B cell (primary cell): ENCODE data around the gene RNF34. TPM values are rescaled to one million over a fixed set of nuclear protein-coding genes. Genes with fewer than 3 reads are reported as not detected.
"Not testable (repeated sequence)": the region's sequence is repeated elsewhere in the genome, so short reads cannot be mapped to it uniquely, and the experiment has no call there.

Source experiments
- ATAC-seq: fragments of 200-7000 bp; cut with Tn5 transposase; one replicate; pipeline ENCODE4 v1.10.0; 2021; ENCODE audit warnings: low read depth, mild to moderate bottlenecking, moderate number of reproducible peaks, moderate library complexity
- CTCF ChIA-PET: fragments of 350-600 bp; sonication (Branson Sonifier 250); formaldehyde crosslinking; loops from one replicate; lab custom pipeline; 2021; ENCODE audit warnings: antibody characterized with exemption, inconsistent platforms; lab: Charles Lee
- POLR2A ChIA-PET: fragments of 350-600 bp; sonication (Branson Sonifier 250); formaldehyde crosslinking; loops from one replicate; lab custom pipeline; 2021; ENCODE audit warnings: antibody characterized with exemption; lab: Charles Lee
- DNase-seq: peaks from one replicate; pipeline ENCODE4 v3.0.0; 2013
- H2AFZ ChIP-seq: 2 replicates; pipeline ENCODE4 v1.6.1; 2012; ENCODE audit warnings: mild to moderate bottlenecking, low read depth, low read length; ENCODE audit not compliant: insufficient read depth, poor library complexity, severe bottlenecking
- H3K27ac ChIP-seq, 2 donors: 1 replicate in 1 of 2; 2 replicates in 1 of 2; pipeline ENCODE4 v1.5.1; 2012 to 2013; ENCODE audit warnings: low read length in 2 of 2, mild to moderate bottlenecking in 2 of 2, moderate library complexity in 1 of 2
- H3K27me3 ChIP-seq, 4 experiments: fragments of 200-600 bp in 1 of 4; sonication (generic) in 1 of 4; replicated peaks in 1 of 4; 1 replicate in 2 of 4; 2 replicates in 2 of 4; pipeline versions ENCODE4 v1.6.1 to v1.7.0; 2013 to 2016; ENCODE audit warnings: low read length in 3 of 4, mild to moderate bottlenecking in 2 of 4, mixed read lengths in 1 of 4, moderate library complexity in 1 of 4; ENCODE audit not compliant: insufficient read depth in 4 of 4, control insufficient read depth in 3 of 4; ENCODE audit errors: control extremely low read depth in 1 of 4
- H3K36me3 ChIP-seq, 2 experiments: replicated peaks in 1 of 2; 1 replicate in 1 of 2; 2 replicates in 1 of 2; pipeline versions ENCODE4 v1.6.1 to v1.7.1; 2013; ENCODE audit warnings: low read length in 1 of 2; ENCODE audit not compliant: insufficient read depth in 2 of 2, control insufficient read depth in 1 of 2; ENCODE audit errors: control extremely low read depth in 1 of 2, extremely low read depth in 1 of 2
- H3K4me1 ChIP-seq, 2 donors: fragments of 200-600 bp in 1 of 2; sonication (generic) in 1 of 2; 1 replicate in 1 of 2; 2 replicates in 1 of 2; pipeline versions ENCODE4 v1.5.1 to v1.6.1; 2013 to 2017; ENCODE audit warnings: low read length in 2 of 2; ENCODE audit not compliant: control insufficient read depth in 2 of 2, insufficient read depth in 2 of 2
- H3K4me2 ChIP-seq: replicated peaks from 2 replicates; pipeline ENCODE3; 2012; ENCODE audit warnings: mild to moderate bottlenecking, low read depth, low read length; ENCODE audit not compliant: poor library complexity, severe bottlenecking
- H3K4me3 ChIP-seq, 5 experiments: fragments of 200-600 bp in 1 of 5; sonication (generic) in 1 of 5; 1 replicate in 3 of 5; 2 replicates in 2 of 5; pipeline versions ENCODE4 v1.5.1 to v1.7.0; 2011 to 2016; ENCODE audit warnings: low read length in 4 of 5, mild to moderate bottlenecking in 4 of 5, low read depth in 2 of 5, control low read depth in 1 of 5, moderate library complexity in 1 of 5; ENCODE audit not compliant: insufficient read depth in 1 of 5; ENCODE audit errors: control extremely low read depth in 1 of 5, extremely low read depth in 1 of 5
- H3K79me2 ChIP-seq: fragments of 200-600 bp; sonication (generic); one replicate; pipeline ENCODE4 v1.6.0; 2016; ENCODE audit warnings: low read length; ENCODE audit not compliant: control insufficient read depth, insufficient read depth
- H3K9ac ChIP-seq: fragments of 200-600 bp; sonication (generic); 2 replicates; pipeline ENCODE4 v1.6.1; 2017; ENCODE audit warnings: mild to moderate bottlenecking, low read length, moderate library complexity
- H3K9me3 ChIP-seq, 3 donors: one replicate each; pipeline versions ENCODE4 v1.6.1 to v1.7.1; 2013; ENCODE audit warnings: low read length in 2 of 3; ENCODE audit not compliant: control insufficient read depth in 2 of 3, insufficient read depth in 1 of 3; ENCODE audit errors: control extremely low read depth in 1 of 3
- H4K20me1 ChIP-seq: 2 replicates; pipeline ENCODE4 v1.6.0; 2012; ENCODE audit warnings: mild to moderate bottlenecking, low read length; ENCODE audit not compliant: insufficient read depth, control insufficient read depth, poor library complexity, severe bottlenecking
- H3K27ac Mint-ChIP-seq: one replicate; pipeline ENCODE4 v1.8.0; 2021; ENCODE audit warnings: mixed read lengths
- H3K27me3 Mint-ChIP-seq: one replicate; pipeline ENCODE4 v1.8.0; 2021; ENCODE audit warnings: mixed read lengths
- H3K4me1 Mint-ChIP-seq: one replicate; pipeline ENCODE4 v1.8.0; 2021; ENCODE audit warnings: mixed read lengths
- H3K4me3 Mint-ChIP-seq: one replicate; pipeline ENCODE4 v1.8.0; 2021; ENCODE audit warnings: mixed read lengths
- H3K9me3 Mint-ChIP-seq: one replicate; pipeline ENCODE4 v1.8.0; 2022; ENCODE audit warnings: mixed read lengths; ENCODE audit not compliant: insufficient read depth
- CTCF ChIP-seq: fragments of 200-600 bp; IDR thresholded peaks from one replicate; pipeline ENCODE4 v1.8.0; 2022; ENCODE audit warnings: antibody characterized with exemption, mild to moderate bottlenecking
- EZH2 ChIP-seq: IDR thresholded peaks from 2 replicates; pipeline ENCODE4 v1.6.1; 2012; ENCODE audit warnings: borderline replicate concordance, low read depth, mild to moderate bottlenecking, moderate library complexity, low read length; ENCODE audit not compliant: insufficient read depth, poor library complexity, severe bottlenecking
- WGBS: methylation state at CpG from one replicate; pipeline ENCODE4 v1.1.5; 2013; ENCODE audit warnings: missing lambda C conversion rate; ENCODE audit not compliant: insufficient coverage; 5-methylcytosine and 5-hydroxymethylcytosine counted together
- intact Hi-C: fragments of 100-400 bp; cut with micrococcal nuclease; formaldehyde crosslinking; loops from one replicate; pipeline ENCODE4 v1.10.0; 2022
- polyA plus RNA-seq: library from polyadenylated mRNA; depleted of rRNA; stranded (reverse); fragments of >200 nt; gene quantifications from 2 replicates; pipeline ENCODE4 v1.2.3, GENCODE V29; 2012
- total RNA-seq, 2 donors: library from RNA; stranded (reverse); fragments of 120-200 nt in 1 of 2; gene quantifications; 1 replicate in 1 of 2; 2 replicates in 1 of 2; pipeline versions ENCODE4 v1.2.3 to v1.2.4, GENCODE V29; 2013 to 2022

RNF34 gene
- total and polyA plus RNA-seq, 2 donors (not counting 1 experiment from before 2014, with no cell fraction given), result 24.9 to 86.7 TPM

- CTCF ChIA-PET, result interaction anchor here (0.6 kb wide), 1 partner anchor 119 kb away, joined by 3 read pairs; no protein-coding TSS in a partner anchor
- WGBS, result 90% methylated on average over 5 of the region's 9 CpGs
Measured at GRCh38 chr12:121383601-121384021, 16.3 kb upstream of the RNF34 start.

GRCh38 chr12:121384891-121385290 is 15.0 kb upstream of the RNF34 start:
- DNase-seq, H3K9me3 Mint-ChIP-seq, H3K4me3 ChIP-seq, POLR2A ChIA-PET, intact Hi-C loops, H3K4me3 Mint-ChIP-seq, H3K27ac ChIP-seq, H3K27ac Mint-ChIP-seq, H3K4me2 ChIP-seq, H3K79me2 ChIP-seq, H3K27me3 Mint-ChIP-seq, H3K9me3 ChIP-seq, H3K4me1 ChIP-seq, H2AFZ ChIP-seq, H3K9ac ChIP-seq, ATAC-seq, H3K36me3 ChIP-seq, H3K4me1 Mint-ChIP-seq, H4K20me1 ChIP-seq, H3K27me3 ChIP-seq: not testable (repeated sequence)
- CTCF ChIA-PET, result interaction anchor here (0.7 kb wide), 1 partner anchor 610 kb away, joined by 3 read pairs; no protein-coding TSS in a partner anchor
- 93% methylated on average over 3 of the region's 6 CpGs for WGBS

More at GRCh38 chr12:121383601-121384021, 16.3 kb upstream of the RNF34 start:
- Histone ChIP-seq H3K27me3 (no peaks in the 10 kb centered on the region), H3K9me3 (no peaks in the 10 kb centered on the region), H3K36me3 (no peaks in the 10 kb centered on the region), H3K4me2 (no peak overlapping the region), H3K79me2 (no peaks in the 10 kb centered on the region), H4K20me1 (no peaks in the 10 kb centered on the region), H3K9ac (no peak overlapping the region), H3K27ac (no peak overlapping the region), H3K4me3 (no peak overlapping the region), H3K4me1 (no peaks in the 10 kb centered on the region), H2AFZ (no peak overlapping the region)
- no peak for ATAC-seq
- TF ChIP-seq EZH2, result no peak
- TF ChIP-seq CTCF, result no peak
- Mint-ChIP-seq H3K4me3 (no peak overlapping the region), H3K27me3 (peaks cover 4% of the 10 kb centered on the region), H3K27ac (no peak overlapping the region), H3K9me3 (no peaks in the 10 kb centered on the region), H3K4me1 (no peaks in the 10 kb centered on the region)
- intact Hi-C loops, result no loop called here
- DNase-seq, result no peak
- POLR2A ChIA-PET, result interaction anchor here (0.6 kb wide), 1 partner anchor 18 kb away, joined by 7 read pairs; no protein-coding TSS in a partner anchor
